ENCODE data around the gene GSK3B.

The GSK3B gene

DNA sequence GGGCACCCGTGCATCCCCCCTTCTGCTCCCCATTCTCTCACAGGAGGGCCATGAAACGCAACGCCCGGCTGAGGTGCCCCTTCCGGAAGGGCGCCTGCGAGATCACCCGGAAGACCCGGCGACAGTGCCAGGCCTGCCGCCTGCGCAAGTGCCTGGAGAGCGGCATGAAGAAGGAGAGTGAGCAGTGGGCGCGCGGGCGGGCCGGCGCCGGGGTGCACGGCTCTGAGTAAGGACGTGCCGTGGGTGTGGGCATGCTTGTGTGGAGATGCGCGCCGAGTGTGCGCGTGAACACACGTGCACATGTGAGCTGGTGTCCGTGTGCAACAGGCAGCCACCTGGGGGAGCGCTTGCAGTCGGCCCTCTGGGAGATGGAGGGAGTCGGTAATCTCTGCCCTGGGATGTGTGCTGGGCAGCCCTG is 284.2 kb downstream of the GSK3B start:
- no peak for DNase-seq

DNA sequence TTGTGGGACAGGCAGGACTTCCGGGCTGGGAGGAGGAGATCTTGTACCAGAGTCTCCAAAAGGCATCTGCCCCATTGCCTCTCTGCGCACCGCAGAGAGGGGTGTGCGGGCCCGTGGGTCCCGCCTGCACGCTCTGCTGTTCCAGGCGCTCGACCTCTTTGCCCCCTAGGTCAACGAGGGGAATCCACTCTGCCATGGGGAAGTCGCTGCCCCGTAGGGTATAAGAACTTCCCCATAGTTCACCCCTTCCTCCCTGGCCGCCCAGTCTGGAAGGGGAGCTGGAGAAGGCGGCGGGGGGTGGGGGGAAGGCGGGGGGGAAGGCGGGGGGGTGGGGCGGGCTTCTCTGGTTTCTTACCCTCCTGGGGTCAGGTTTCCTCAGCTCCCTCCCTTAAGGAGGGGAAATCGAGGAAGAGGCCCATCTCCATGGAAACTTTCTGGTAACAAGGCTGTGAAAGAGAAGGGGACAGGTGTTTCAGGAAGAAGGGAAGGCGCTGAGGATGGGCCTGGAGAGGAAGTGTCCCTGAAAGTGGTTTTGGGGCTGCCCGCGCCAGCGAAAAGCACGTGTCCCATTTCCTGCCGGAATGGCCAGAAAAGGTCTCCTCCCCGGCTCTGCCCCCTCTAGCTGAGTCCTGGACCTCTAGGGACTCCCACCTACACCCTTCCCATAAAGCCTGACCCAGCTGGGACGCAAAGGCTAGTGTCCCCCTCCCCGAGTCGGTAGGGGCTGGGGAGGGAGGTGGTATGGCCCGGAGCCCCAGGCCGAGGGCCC is 284.8 kb downstream of the GSK3B start:
- DNase-seq = no peak

DNA sequence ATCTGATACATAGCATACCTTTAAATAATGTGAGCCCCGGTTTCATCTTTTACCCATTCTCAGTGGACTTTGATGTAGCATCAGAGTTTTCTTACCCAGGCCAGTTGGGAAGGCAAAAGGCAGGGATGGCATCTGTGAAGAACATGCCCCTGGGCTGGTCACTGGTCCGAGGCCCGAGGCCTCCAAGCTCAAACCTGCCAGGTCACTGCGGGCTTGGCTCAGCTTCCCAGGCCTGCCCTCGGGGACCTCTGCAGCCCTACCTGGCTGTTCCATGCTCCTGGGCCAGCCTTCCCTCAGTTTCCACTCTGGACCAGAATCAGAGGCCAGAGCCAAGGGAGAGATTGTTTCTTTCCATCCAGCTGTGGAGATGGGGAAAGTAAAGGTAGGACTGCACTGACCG is 285.4 kb downstream of the GSK3B start:
- no peak for DNase-seq

- DNase-seq = no peak
Measured at GRCh38 chr3:119808244-119808643, 286.0 kb downstream of the GSK3B start.

- no peak for DNase-seq
Measured at GRCh38 chr3:119800844-119801243, 293.4 kb downstream of the GSK3B start.

DNA sequence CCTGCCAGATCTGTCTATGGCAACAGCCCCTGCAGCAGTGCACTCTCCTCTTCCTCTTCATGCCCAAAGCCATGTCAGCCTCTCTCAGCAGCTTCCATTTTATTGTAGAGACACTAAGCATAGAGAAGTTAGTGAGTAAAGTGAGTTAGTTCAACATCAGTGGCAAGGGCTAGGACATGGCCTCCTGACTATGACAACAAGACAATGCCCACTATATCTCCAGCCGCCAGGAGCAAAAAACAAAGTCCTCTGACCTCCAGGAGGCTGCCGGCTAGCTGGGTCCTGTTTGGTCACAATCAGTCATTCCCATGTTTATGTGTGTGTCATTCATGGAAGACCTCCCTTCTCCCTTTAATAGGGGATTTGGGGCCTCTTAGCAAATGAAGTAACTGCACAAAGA is 297.5 kb downstream of the GSK3B start:
- no peak for DNase-seq

DNA sequence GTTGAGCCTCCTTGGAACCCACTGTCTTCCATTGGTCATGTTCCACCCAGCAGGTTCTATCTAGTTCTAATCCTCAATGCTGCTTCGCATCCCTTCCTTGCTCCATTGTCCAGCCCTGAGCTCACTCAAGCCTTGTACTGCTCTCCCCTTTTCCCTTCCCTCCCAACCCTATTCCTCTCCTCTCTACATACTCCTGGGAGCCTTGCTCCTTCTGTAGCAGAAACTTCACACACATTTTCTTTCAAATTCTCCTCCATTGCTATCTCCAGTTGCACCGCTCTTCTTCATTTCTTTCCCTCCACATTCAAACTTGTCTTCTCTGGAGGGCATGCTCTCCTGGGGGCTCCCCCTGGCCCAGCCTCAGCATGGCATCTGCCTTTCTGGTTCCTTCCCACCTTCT is 297.9 kb downstream of the GSK3B start:
- no peak for DNase-seq

GRCh38 chr3:119795849-119796248 is 298.4 kb downstream of the GSK3B start:
- DNase-seq = no peak

- no peak for DNase-seq
Measured at GRCh38 chr3:119794971-119795612, 299.2 kb downstream of the GSK3B start.

- DNase-seq = no peak
Measured at GRCh38 chr3:119794401-119794800, 299.8 kb downstream of the GSK3B start.

DNA sequence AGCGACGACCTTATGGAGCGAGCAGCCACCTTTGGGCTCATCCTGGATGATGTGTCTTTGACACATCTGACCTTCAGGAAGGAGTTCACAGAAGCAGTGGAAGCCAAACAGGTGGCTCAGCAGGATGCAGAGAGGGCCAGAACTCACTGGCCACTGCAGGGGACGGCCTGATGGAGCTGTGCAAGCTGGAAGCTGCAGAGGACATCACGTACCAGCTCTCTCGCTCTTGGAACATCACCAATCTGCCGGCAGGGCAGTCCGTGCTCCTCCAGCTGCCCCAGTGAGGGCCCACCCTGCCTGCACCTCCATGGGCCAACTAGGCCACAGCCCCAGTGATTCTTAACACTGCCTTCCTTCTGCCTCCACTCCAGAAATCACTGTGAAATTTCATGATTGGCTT is 302.0 kb downstream of the GSK3B start:
- no peak for DNase-seq

DNA sequence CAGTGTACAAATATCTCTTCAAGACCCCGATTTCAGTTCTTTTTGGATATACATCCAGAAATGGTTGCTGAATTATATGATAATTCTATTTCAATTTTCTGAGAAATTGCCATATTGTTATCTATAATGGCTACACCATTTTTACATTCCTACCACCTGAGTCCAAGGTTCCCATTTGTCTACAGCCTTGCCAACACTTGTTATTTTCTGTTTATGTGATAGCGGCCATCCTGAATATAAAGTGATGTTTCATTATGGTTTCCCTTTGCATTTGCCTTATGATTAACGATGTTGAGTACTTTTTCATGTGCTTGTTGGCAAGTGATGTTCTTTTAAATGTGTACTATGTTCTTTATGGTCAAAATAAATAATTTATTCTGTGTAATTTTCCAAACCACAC is 303.9 kb downstream of the GSK3B start:
- no peak for DNase-seq

GRCh38 chr3:119786409-119786808 is 307.8 kb downstream of the GSK3B start:
- no peak for DNase-seq

DNA sequence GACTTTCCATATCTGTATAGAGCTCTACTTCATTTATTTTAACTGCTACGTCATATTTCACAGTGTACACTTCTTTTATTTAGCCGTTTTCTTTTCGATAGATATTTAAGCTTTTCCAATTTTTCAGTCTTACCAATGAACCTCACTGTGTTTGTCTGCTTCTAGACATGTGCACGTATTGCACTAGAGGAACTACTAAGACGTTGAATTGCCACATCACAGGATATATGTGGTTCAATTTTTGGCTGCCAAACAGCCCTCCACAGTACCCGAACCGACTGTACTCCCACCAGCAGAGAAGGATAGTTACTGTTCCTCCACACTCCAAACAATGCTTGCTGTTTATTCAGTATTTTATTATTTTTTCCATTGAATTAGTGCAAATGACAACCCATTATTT is 310.4 kb downstream of the GSK3B start:
- DNase-seq = no peak

DNA sequence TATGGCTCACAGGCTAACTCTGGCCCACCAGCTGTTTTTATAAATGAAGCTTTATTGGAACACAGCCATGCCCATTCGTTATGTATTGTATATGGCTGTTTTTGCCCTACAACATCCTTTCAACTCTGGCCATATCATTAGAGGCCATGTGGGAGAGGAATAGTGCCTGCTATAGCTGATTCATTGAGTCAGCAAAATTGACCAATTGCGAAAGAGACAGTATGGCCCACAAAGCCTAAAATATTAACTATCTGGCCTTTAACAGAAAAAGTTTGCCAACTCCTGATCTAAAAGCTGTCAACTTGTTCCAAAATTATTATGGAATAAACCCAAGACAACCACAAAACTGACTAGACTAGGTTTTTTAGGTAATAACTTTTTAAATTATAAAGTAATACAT is 311.0 kb downstream of the GSK3B start:
- DNase-seq = no peak

DNA sequence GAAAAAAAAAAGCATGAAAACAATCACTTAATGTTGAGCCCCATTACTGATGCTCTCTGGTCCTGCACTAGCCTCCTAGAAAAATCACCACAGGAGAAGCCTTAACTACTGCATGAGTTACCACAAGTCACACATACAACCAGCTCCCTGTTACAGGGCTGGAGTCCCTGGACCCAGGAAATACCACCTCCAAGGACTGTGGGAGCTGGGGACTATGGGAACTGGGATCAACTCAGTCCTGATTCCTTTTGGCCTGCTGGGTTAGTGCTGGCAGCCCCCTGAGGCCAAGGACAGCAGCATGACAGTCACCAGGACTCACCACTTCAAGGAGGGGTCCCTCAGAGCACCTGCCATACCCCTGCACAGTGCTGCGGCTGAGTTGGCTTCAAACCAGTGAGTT is 311.8 kb downstream of the GSK3B start:
- no peak for DNase-seq

DNA sequence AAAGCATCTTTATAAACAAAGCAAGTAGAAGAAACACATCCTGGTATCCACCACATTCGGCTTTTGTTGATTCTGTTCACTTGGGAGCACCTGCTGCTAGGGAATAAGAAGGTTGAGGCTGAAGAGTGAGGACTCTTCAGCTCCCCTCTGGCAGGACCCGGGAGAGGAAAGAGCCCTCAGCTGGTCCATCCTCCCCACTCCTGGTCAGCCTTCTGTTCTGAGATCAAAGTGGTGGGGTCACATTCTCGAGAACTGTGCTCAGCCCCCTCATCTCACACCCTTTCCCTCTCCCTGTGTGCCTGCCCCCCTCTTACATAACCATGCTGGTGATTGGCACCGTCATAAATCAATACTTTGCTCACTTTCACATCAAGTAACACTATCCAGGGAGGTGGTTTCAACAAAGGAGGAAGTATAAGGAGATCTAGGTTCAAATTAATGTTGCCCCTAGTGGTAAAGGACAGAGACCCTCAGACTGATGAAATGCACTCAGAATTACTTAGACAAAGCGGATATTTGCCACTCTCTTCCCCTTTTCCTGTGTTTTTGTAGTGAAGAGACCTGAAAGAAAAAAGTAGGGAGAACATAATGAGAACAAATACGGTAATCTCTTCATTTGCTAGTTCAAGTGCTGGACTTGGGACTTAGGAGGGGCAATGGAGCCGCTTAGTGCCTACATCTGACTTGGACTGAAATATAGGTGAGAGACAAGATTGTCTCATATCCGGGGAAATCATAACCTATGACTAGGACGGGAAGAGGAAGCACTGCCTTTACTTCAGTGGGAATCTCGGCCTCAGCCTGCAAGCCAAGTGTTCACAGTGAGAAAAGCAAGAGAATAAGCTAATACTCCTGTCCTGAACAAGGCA is 312.7 kb downstream of the GSK3B start, which contains the start of gene NR1I2:
Gene NR1I2, plus strand, starts transcription at position 772 of the 869 bp plus-strand sequence.
- no peak for DNase-seq

- DNase-seq = no peak
Measured at GRCh38 chr3:119779731-119780383, 314.4 kb downstream of the GSK3B start.

DNA sequence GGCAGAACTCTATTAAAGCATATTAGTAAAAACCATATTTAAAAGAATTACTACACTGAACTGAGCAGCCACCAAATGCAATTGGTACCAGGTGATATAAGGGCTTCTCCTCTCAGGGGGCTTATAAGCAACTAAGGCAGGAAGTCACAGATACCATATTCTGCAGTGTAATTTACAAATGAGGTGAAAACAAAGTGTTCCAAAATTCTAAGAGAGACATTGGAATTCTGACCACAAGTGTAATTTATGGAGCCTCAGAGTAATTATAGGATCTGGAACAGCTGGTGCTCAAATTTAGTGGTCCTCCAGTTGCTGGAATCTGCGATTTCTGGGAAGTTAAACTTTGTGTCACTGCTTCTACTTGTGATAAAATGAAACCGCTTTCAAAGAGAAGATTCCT is 315.4 kb downstream of the GSK3B start:
- no peak for DNase-seq

DNA sequence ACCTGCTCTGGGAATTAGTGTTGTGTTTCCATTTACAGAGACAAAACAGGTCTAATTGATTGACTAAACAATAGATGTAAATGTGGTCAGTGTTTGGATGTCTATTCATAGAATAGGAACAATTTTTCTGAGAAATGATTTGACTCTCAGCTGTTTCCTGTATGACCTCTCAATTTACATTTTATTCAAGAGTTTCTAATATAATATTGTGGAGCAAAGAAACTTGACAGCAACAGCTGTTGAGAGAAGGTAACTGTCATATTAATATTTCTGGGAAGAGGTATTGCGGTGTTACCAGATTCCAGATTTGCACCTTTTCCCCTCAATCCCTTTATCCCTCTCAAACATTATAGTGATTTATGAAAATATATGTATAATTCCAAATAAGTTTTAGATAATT is 316.1 kb downstream of the GSK3B start:
- DNase-seq = no peak

DNA sequence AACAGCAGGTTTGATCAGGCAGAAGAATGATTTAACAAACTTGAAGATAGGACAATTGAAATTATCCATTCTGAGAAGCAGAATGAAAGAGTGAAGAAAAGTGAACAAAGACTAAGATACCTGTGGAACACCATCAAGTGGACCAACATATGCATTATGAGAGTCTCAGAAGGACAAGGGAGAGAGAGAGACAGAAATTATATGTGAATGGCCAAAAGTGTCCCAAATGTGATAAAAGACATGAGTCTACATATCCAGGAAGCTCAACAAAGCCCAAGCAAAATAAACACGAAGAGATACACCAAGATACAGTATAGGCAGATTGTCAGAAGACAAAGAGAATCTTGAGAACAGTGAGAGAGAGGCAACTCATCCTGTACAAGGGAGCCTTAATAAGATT is 317.9 kb downstream of the GSK3B start:
- DNase-seq = no peak

DNA sequence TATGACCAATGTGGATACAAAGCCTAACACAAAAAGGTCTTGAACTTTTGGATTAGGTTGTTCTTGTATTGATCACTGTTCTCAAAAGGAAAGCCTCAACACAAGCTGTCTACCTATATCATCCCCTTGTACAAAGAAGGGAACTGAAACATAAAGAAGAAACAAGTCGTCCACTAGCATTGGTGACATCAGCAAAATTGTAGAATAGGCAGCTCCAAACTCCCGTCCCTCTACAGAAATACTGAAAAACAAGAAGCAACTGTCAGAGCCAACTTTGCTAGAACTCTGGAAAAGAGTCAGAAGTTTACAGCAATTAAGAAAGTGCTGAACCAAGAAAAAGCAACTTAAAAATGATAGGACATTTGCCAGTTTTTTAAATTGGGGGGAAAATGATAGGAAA is 319.8 kb downstream of the GSK3B start:
- DNase-seq = no peak

All from effector CD8-positive, alpha-beta T cell (primary cell).